Psoas muscle (tissue), 8 donors: ENCODE results near the gene ANKRD35. TPM values are rescaled to one million over a fixed set of nuclear protein-coding genes. Genes with fewer than 3 reads are reported as not detected.

ENCODE experiments used
- ATAC-seq, 4 donors: fragments of 200-7000 bp; cut with Tn5 transposase; one replicate each; pipeline ENCODE4 v1.9.1; 2020; ENCODE audit warnings: moderate library complexity in 3 of 4, mild to moderate bottlenecking in 2 of 4
- DNase-seq, 2 donors: peaks; one replicate each; pipeline ENCODE4 v3.0.0-alpha.2; 2020
- H3K27ac ChIP-seq: fragments of 200-600 bp; one replicate; pipeline ENCODE4 v1.8.0; 2022
- H3K27me3 ChIP-seq, 3 donors: fragments of 200-600 bp in 1 of 3; one replicate each; pipeline versions ENCODE4 v1.6.1 to v1.8.0; 2013 to 2022; ENCODE audit warnings: low read length in 2 of 3, mild to moderate bottlenecking in 2 of 3, moderate library complexity in 1 of 3; ENCODE audit not compliant: insufficient read depth in 3 of 3
- H3K36me3 ChIP-seq, 2 donors: fragments of 200-600 bp in 1 of 2; one replicate each; pipeline versions ENCODE4 v1.6.1 to v1.8.0; 2013 to 2022; ENCODE audit warnings: low read depth in 1 of 2, mild to moderate bottlenecking in 1 of 2, moderate library complexity in 1 of 2; ENCODE audit not compliant: insufficient read depth in 1 of 2
- H3K4me1 ChIP-seq: fragments of 200-600 bp; one replicate; pipeline ENCODE4 v1.8.0; 2022
- H3K4me3 ChIP-seq: fragments of 200-600 bp; one replicate; pipeline ENCODE4 v1.8.0; 2022; ENCODE audit warnings: mild to moderate bottlenecking
- H3K9me3 ChIP-seq: fragments of 200-600 bp; one replicate; pipeline ENCODE4 v1.8.0; 2022
- CTCF ChIP-seq: fragments of 200-600 bp; IDR thresholded peaks from one replicate; pipeline ENCODE4 v1.8.0; 2022; ENCODE audit warnings: antibody characterized with exemption
- WGBS, 3 donors: extraction: QIAGEN DNeasy Blood & Tissue Kit; methylation state at CpG; one replicate each; pipeline versions ENCODE4 v1.1.6 to v1.1.7; 2013; 5-methylcytosine and 5-hydroxymethylcytosine counted together
- intact Hi-C, 2 donors: fragments of 100-400 bp; cut with DNase I; formaldehyde crosslinking; loops; one replicate each; pipeline versions ENCODE4 v1.11.0 to v1.14.2; 2022
- polyA plus RNA-seq, 3 donors: library from polyadenylated mRNA; stranded (reverse); fragments of 200-250 nt; gene quantifications; one replicate each; pipeline ENCODE4 v1.2.3, GENCODE V29; 2013
- total RNA-seq, 4 donors: library from RNA; stranded (reverse); fragmentation: NEBNext Ultra II Directional in 2 of 4; extraction: Animal tissue kit (Norgen Biotek cat#: 25700) in 2 of 4; gene quantifications; one replicate each; pipeline versions ENCODE4 v1.2.1 to v1.2.4, GENCODE V29; 2021 to 2023
- donor health status: healthy with polysubstance abuse.
- donor health status: DM: no; HTN: no; CAD: no; lungs with moderate emphysema.
- donor health status: Bipolar disorder and iron deficiency.
- donor health status: healthy.
- donor health status: DM: yes; HTN: yes; CAD: no.
- donor health status: DM: no; HTN: no; CAD: no.
- donor health status: DM: no; HTN: no; CAD: no.
- donor health status: DM: yes; HTN: yes; CAD: no.

ANKRD35 gene
- total and polyA plus RNA-seq, 7 donors = 2.6 to 16.5 (median 4.7) TPM

GRCh38 chr1:145857170-145857569, 28.5 kb downstream of the ANKRD35 start:
- DNase-seq (no peak), ATAC-seq (no peak)
- WGBS, 3 donors = 76 to 78% (median 77%) methylated on average over 3 to 4 of the region's 4 CpGs
- Histone ChIP-seq H3K36me3 (peaks cover 5 to 50% of the 10 kb centered on the region in 2 donors), H3K4me3 (peak overlapping the region; percentile 81), H3K4me1 (peaks cover 5% of the 10 kb centered on the region), H3K27ac (no peak overlapping the region), H3K9me3 (no peaks in the 10 kb centered on the region), H3K27me3 (no peaks in the 10 kb centered on the region)
- no peak for TF ChIP-seq CTCF
- intact Hi-C loops = loop anchor here in 1 of 2 donors (5.0 kb wide), 1 partner anchor 105 kb away; the partner anchor contains the start of genes ANKRD34A and POLR3GL

- no peak for TF ChIP-seq CTCF
- intact Hi-C loops = loop anchor here in 1 of 2 donors (5.0 kb wide), 1 partner anchor 107 kb away; the partner anchor contains the start of genes ANKRD34A and POLR3GL
- no peak overlapping the region for H3K4me3 ChIP-seq
- WGBS, 3 donors = 82 to 87% (median 85%) methylated on average over 7 of the region's 7 CpGs
- no peak overlapping the region for H3K27ac ChIP-seq
- DNase-seq (no peak), ATAC-seq (no peak)
- no peaks in the 10 kb centered on the region for H3K27me3 ChIP-seq
- peaks cover 8 to 67% of the 10 kb centered on the region in 2 donors for H3K36me3 ChIP-seq
- no peaks in the 10 kb centered on the region for H3K9me3 ChIP-seq
- peaks cover 5% of the 10 kb centered on the region for H3K4me1 ChIP-seq
These were observed 30.2 kb downstream of the ANKRD35 start for GRCh38 chr1:145855426-145855948.

DNA sequence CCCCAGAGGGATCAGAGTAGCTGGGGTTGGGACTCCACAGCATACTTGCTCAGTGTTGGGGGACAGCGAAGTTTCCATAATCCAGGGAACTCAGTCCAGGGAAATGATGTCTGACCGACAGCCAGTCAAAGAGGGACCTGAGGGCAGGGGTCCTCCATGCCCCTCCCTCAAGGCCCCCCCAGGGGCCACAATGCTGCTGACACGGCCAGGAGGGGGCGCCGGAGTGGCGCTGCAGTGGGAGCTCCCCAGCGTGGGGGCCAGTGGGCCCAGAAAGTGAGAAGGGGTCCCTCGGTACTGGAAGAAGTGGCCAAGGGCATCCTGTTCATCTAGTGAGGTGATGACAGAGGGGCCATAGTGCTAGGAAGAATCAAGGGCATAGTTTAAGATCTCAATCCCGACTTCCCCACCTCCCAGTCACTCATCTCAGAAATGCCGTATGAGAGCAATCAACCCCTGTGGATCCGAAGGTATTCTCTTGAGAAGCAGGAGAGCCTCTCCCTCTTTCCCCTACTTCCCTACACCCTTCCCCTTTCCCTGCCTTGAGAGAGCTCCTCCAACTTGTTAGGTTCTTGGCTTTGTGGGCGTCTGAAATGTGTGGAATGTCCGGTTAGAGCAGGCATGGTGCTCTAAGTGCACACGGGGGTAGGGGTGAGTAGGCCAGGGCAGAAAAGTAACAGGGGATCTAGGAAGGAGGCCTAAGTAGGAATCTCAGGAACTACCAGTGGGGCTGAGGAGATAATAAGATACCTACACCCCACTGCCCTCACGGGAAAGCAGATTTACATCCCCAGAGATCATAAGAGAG, 36.1 kb downstream of the ANKRD35 start:
- no peak overlapping the region for H3K4me3 ChIP-seq
- WGBS, 3 donors = 75% methylated on average over 15 of the region's 15 CpGs
- H3K9me3 ChIP-seq = no peaks in the 10 kb centered on the region
- DNase-seq (no peak), ATAC-seq (no peak)
- intact Hi-C loops = loop anchor here (5.0 kb wide), 2 partner anchors 63 to 163 kb away; partner anchors contain the start of gene ITGA10 (in 1 of the 2)
- peaks cover 10% of the 10 kb centered on the region for H3K4me1 ChIP-seq
- H3K27me3 ChIP-seq = no peaks in the 10 kb centered on the region
- no peak for TF ChIP-seq CTCF
- peaks cover 7 to 69% of the 10 kb centered on the region in 2 donors for H3K36me3 ChIP-seq
- H3K27ac ChIP-seq = no peak overlapping the region

- H3K9me3 ChIP-seq = no peaks in the 10 kb centered on the region
- no peak for TF ChIP-seq CTCF
- peaks cover 9 to 64% of the 10 kb centered on the region in 2 donors for H3K36me3 ChIP-seq
- ATAC-seq = no peak
- no peak overlapping the region for H3K27ac ChIP-seq
- no peaks in the 10 kb centered on the region for H3K27me3 ChIP-seq
- H3K4me3 ChIP-seq = no peak overlapping the region
- peaks cover 10% of the 10 kb centered on the region for H3K4me1 ChIP-seq
- no peak for DNase-seq
- intact Hi-C loops = loop anchor here (5.0 kb wide), 2 partner anchors 64 to 164 kb away; partner anchors contain the start of gene ITGA10 (in 1 of the 2)
- WGBS, 3 donors = 67 to 77% (median 76%) methylated on average over 3 of the region's 3 CpGs
These were observed 37.8 kb downstream of the ANKRD35 start for GRCh38 chr1:145847827-145848226.
